HEK293 (cell line): ENCODE measurements around the gene ZYG11B.

Source experiments
- CTCF ChIA-PET: fragments of 350-600 bp; formaldehyde crosslinking; extraction: SDS; loops from one replicate; lab custom pipeline; 2021; ENCODE audit warnings: antibody characterized with exemption; lab: Yijun Ruan, JAX
- POLR2A ChIA-PET: fragments of 300-600 bp; formaldehyde crosslinking; extraction: SDS; loops from one replicate; lab custom pipeline; 2020; ENCODE audit warnings: antibody characterized with exemption, inconsistent platforms; lab: Yijun Ruan, JAX
- H3K27ac ChIP-seq: fragments of 200-500 bp; sonication (Bioruptor generic); 2 replicates; pipeline ENCODE4 v1.5.1; 2014; ENCODE audit warnings: low read depth, low read length, control low read depth, inconsistent platforms; ENCODE audit errors: extremely low read depth
- H3K36me3 ChIP-seq, 2 experiments: fragments of 200-500 bp in 1 of 2; sonication (Bioruptor generic) in 1 of 2; 1 replicate in 1 of 2; 2 replicates in 1 of 2; pipeline ENCODE4 v1.5.1; 2014 to 2017; ENCODE audit warnings: inconsistent platforms in 2 of 2, low read length in 2 of 2; ENCODE audit not compliant: control insufficient read depth in 2 of 2, insufficient read depth in 1 of 2
- H3K4me1 ChIP-seq: fragments of 200-500 bp; sonication (Bioruptor generic); 2 replicates; pipeline ENCODE4 v1.5.1; 2014; ENCODE audit warnings: mild to moderate bottlenecking, low read length, inconsistent platforms; ENCODE audit not compliant: control insufficient read depth, insufficient read depth
- H3K4me3 ChIP-seq: 2 replicates; pipeline ENCODE4 v1.5.1; 2011; ENCODE audit warnings: low read depth, mild to moderate bottlenecking, control low read depth, low read length, moderate library complexity
- H3K9me3 ChIP-seq: fragments of 200-500 bp; sonication (Bioruptor generic); 2 replicates; pipeline ENCODE4 v1.5.1; 2014; ENCODE audit warnings: low read depth, low read length, inconsistent platforms; ENCODE audit not compliant: control insufficient read depth, insufficient read depth
- HOXA7 ChIP-seq: sonication (generic); formaldehyde crosslinking; IDR thresholded peaks from 2 replicates; pipeline ENCODE4 v1.8.1; 2022; ENCODE audit warnings: missing genetic modification reagents, borderline replicate concordance
- HOXD13 ChIP-seq: sonication (generic); formaldehyde crosslinking; IDR thresholded peaks from 2 replicates; pipeline ENCODE4 v1.8.0; 2022; ENCODE audit warnings: missing genetic modification reagents, borderline replicate concordance
- KLF10 ChIP-seq: fragments of 450-650 bp; IDR thresholded peaks from 2 replicates; pipeline ENCODE4 v1.5.1; 2018; ENCODE audit warnings: missing biosample characterization, mild to moderate bottlenecking, missing genetic modification characterization
- KLF8 ChIP-seq: fragments of 450-650 bp; formaldehyde crosslinking; IDR thresholded peaks from 2 replicates; pipeline ENCODE4 v1.5.1; 2016; ENCODE audit warnings: missing biosample characterization, missing genetic modification characterization
- KLF9 ChIP-seq: fragments of 450-650 bp; formaldehyde crosslinking; IDR thresholded peaks from 2 replicates; pipeline ENCODE4 v1.5.1; 2016; ENCODE audit warnings: missing biosample characterization, missing genetic modification characterization, low read depth
- MZF1 ChIP-seq: fragments of 450-650 bp; formaldehyde crosslinking; IDR thresholded peaks from 2 replicates; pipeline ENCODE4 v1.5.1; 2017; ENCODE audit warnings: missing biosample characterization, missing genetic modification characterization, borderline replicate concordance
- ZEB2 ChIP-seq: fragments of 450-650 bp; formaldehyde crosslinking; IDR thresholded peaks from 2 replicates; pipeline ENCODE4 v1.5.1; 2016; ENCODE audit warnings: missing biosample characterization, missing genetic modification characterization
- ZIC2 ChIP-seq: fragments of 450-650 bp; formaldehyde crosslinking; IDR thresholded peaks from 2 replicates; pipeline ENCODE4 v1.5.1; 2016; ENCODE audit warnings: missing biosample characterization, missing genetic modification characterization
- ZNF23 ChIP-seq: fragments of 450-650 bp; formaldehyde crosslinking; IDR thresholded peaks from 2 replicates; pipeline ENCODE4 v1.5.1; 2016; ENCODE audit warnings: missing biosample characterization, missing genetic modification characterization, borderline replicate concordance
- ZNF292 ChIP-seq: fragments of 450-650 bp; formaldehyde crosslinking; IDR thresholded peaks from 2 replicates; pipeline ENCODE4 v1.5.1; 2016; ENCODE audit warnings: low read depth, missing biosample characterization, missing genetic modification characterization, borderline replicate concordance
- ZNF391 ChIP-seq: fragments of 450-650 bp; formaldehyde crosslinking; IDR thresholded peaks from 2 replicates; pipeline ENCODE4 v1.5.1; 2016; ENCODE audit warnings: low read depth, missing biosample characterization, missing genetic modification characterization, borderline replicate concordance
- ZNF416 ChIP-seq: fragments of 450-650 bp; formaldehyde crosslinking; IDR thresholded peaks from 2 replicates; pipeline ENCODE4 v1.5.1; 2016; ENCODE audit warnings: missing biosample characterization, missing genetic modification characterization
- ZNF561 ChIP-seq: fragments of 450-650 bp; IDR thresholded peaks from 2 replicates; pipeline ENCODE4 v1.5.1; 2018; ENCODE audit warnings: missing biosample characterization, missing genetic modification characterization, borderline replicate concordance
- ZNF600 ChIP-seq: fragments of 450-650 bp; formaldehyde crosslinking; IDR thresholded peaks from 2 replicates; pipeline ENCODE4 v1.5.1; 2016; ENCODE audit warnings: missing biosample characterization, missing genetic modification characterization
- ZNF626 ChIP-seq: fragments of 450-650 bp; sonication (Bioruptor Pico); formaldehyde crosslinking; IDR thresholded peaks from 2 replicates; pipeline ENCODE4 v1.5.1; 2018; ENCODE audit warnings: missing biosample characterization, missing genetic modification characterization, inconsistent platforms
- ZNF658 ChIP-seq: fragments of 450-650 bp; formaldehyde crosslinking; IDR thresholded peaks from 2 replicates; pipeline ENCODE4; 2016; ENCODE audit warnings: missing biosample characterization, missing genetic modification characterization
- ZNF76 ChIP-seq: fragments of 450-650 bp; formaldehyde crosslinking; IDR thresholded peaks from 2 replicates; pipeline ENCODE4; 2016; ENCODE audit warnings: low read depth, missing biosample characterization, missing genetic modification characterization, borderline replicate concordance
- ZNF792 ChIP-seq: fragments of 450-650 bp; formaldehyde crosslinking; IDR thresholded peaks from 2 replicates; pipeline ENCODE4 v1.5.1; 2016; ENCODE audit warnings: missing biosample characterization, missing genetic modification characterization
- ZNF830 ChIP-seq: fragments of 450-650 bp; IDR thresholded peaks from 2 replicates; pipeline ENCODE4 v1.5.0; 2018; ENCODE audit warnings: missing biosample characterization, missing genetic modification characterization, low read depth, mild to moderate bottlenecking, moderate library complexity
- ZSCAN30 ChIP-seq: fragments of 450-650 bp; IDR thresholded peaks from 2 replicates; pipeline ENCODE4 v1.5.1; 2018; ENCODE audit warnings: missing biosample characterization, mild to moderate bottlenecking, missing genetic modification characterization, moderate library complexity
- TF ChIP-seq, protein P1 (sequence below): fragments of 450-650 bp; formaldehyde crosslinking; IDR thresholded peaks from 2 replicates; pipeline ENCODE4 v1.5.1; 2016; ENCODE audit warnings: missing biosample characterization, missing genetic modification characterization
- TF ChIP-seq, protein P2 (sequence below): fragments of 450-650 bp; formaldehyde crosslinking; IDR thresholded peaks from 2 replicates; pipeline ENCODE4 v1.5.1; 2017; ENCODE audit warnings: missing biosample characterization, missing genetic modification characterization
- TF ChIP-seq, protein P3 (sequence below): fragments of 450-650 bp; formaldehyde crosslinking; IDR thresholded peaks from 2 replicates; pipeline ENCODE4 v1.5.1; 2016; ENCODE audit warnings: missing biosample characterization, missing genetic modification characterization
- TF ChIP-seq, protein P4 (sequence below): fragments of 450-650 bp; formaldehyde crosslinking; IDR thresholded peaks from 2 replicates; pipeline ENCODE4 v1.5.1; 2016; ENCODE audit warnings: missing biosample characterization, missing genetic modification characterization, low read depth
- TF ChIP-seq, protein P5 (sequence below): fragments of 450-650 bp; formaldehyde crosslinking; IDR thresholded peaks from 2 replicates; pipeline ENCODE4 v1.5.1; 2016; ENCODE audit warnings: missing biosample characterization, missing genetic modification characterization, low read depth

ZYG11B gene

DNA sequence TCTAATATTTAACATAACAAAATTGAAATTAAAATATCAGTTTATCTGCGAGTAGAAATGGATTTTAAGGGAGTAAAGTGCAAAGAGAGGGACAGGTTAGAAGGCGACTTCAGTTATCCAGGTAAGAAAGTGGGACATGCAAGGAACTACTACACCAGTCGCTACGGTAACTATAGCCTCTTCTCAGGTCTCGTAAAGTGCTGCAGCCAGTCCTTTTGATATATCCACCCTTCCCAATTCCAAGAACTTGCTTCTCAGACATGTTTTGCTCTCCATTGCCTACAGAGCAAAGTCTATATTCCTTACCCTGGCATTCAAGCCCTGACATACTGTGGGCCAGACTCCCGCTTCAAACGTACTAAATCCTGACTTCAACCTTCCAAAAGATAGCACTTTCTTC is 30.6 kb upstream of the ZYG11B start (continued):
- TF ChIP-seq ZNF292 (tag by site-specific recombination) (no peak), ZNF626 (no peak)

DNA sequence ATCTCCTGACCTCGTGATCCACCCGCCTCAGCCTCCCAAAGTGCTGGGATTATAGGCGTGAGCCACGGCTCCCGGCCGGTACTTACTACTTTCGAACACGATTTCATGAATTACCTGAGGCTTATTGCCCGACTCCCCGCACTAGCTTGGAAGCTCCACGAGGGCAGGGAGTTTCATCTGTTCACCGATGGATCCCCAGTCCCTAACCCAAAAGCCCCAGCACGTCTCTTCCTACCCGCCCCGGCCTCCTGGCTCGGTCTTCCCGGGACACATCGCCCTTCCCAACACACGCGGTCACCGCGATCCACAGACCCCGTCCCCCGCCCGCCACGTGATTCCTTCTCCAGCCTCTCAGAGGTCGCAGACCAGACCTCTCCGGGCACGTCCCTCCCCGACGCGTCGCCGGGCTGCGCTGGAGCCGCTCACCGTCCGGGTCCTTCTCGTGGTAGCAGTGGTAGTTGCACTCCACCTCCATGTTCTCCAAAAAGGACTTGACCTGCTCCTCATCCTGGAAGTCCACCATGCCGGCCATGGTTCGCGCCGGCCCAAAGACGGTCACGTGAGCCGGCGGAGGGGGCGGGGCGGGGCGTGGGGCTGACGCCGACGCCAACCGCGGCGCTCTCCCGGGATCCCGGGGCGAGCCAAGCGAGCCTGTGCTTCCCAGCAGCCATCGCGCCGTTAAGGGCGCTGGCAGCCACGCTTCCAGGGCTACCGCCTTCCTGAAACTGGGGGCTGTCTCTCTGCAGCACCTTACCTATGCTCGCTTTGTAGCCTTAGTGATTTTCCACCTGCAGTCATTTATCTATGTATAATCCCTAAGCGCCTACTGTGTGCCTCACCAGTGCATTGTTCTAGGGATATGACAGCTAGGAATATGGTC is 28.2 kb upstream of the ZYG11B start, which contains the start of gene COA7:
TSS of gene COA7 (minus strand) at position 553 of the 880 bp plus-strand sequence. CDS start at position 532, 21 bp downstream.
- peak within 1 kb of the TSS; percentile 59; the same call in 1 of the 2 replicates for H3K27ac ChIP-seq
- CTCF ChIA-PET: interaction anchor here (0.6 to 1.2 kb wide), 5 partner anchors 10 to 303 kb away, joined by 3 to 5 read pairs (median 3); partner anchors contain the start of gene ZYG11A
- TF ChIP-seq HOXD13 (no peak), ZNF561 (peak; percentile 47; the same call in 1 of the 2 replicates), ZEB2 (peak; percentile 80), ZNF76 (tag by site-specific recombination) (peak; percentile 85; the same call in 1 of the 2 replicates), ZNF391 (tag by site-specific recombination) (peak; percentile 62; the same call in 1 of the 2 replicates), ZNF658 (no peak), ZNF600 (tag by site-specific recombination) (peak; percentile 77), KLF10 (peak; percentile 82), KLF8 (tag by site-specific recombination) (peak; percentile 88; the same call in 1 of the 2 replicates), ZIC2 (peak; percentile 52), ZSCAN30 (tag by site-specific recombination) (0 out of 2 replicates have a peak, but pooled peaks have one; percentile 53), ZNF23 (tag by site-specific recombination) (no peak), ZNF830 (tag by site-specific recombination) (no peak), ZNF416 (no peak), KLF9 (peak; percentile 95), HOXA7 (CRISPR knock-in tag) (no peak), MZF1 (tag by site-specific recombination) (peak; percentile 44; the same call in 1 of the 2 replicates), ZNF792 (tag by site-specific recombination) (no peak)
- TF ChIP-seq, protein P1, sequence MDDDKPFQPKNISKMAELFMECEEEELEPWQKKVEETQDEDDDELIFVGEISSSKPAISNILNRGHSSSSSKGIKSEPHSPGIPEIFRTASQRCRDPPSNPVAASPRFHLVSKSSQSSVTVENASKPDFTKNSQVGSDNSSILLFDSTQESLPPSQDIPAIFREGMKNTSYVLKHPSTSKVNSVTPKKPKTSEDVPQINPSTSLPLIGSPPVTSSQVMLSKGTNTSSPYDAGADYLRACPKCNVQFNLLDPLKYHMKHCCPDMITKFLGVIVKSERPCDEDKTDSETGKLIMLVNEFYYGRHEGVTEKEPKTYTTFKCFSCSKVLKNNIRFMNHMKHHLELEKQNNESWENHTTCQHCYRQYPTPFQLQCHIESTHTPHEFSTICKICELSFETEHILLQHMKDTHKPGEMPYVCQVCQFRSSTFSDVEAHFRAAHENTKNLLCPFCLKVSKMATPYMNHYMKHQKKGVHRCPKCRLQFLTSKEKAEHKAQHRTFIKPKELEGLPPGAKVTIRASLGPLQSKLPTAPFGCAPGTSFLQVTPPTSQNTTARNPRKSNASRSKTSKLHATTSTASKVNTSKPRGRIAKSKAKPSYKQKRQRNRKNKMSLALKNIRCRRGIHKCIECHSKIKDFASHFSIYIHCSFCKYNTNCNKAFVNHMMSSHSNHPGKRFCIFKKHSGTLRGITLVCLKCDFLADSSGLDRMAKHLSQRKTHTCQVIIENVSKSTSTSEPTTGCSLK: no peak
- TF ChIP-seq, protein P2, sequence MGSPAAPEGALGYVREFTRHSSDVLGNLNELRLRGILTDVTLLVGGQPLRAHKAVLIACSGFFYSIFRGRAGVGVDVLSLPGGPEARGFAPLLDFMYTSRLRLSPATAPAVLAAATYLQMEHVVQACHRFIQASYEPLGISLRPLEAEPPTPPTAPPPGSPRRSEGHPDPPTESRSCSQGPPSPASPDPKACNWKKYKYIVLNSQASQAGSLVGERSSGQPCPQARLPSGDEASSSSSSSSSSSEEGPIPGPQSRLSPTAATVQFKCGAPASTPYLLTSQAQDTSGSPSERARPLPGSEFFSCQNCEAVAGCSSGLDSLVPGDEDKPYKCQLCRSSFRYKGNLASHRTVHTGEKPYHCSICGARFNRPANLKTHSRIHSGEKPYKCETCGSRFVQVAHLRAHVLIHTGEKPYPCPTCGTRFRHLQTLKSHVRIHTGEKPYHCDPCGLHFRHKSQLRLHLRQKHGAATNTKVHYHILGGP (tag by site-specific recombination): no peak
- TF ChIP-seq, protein P3, sequence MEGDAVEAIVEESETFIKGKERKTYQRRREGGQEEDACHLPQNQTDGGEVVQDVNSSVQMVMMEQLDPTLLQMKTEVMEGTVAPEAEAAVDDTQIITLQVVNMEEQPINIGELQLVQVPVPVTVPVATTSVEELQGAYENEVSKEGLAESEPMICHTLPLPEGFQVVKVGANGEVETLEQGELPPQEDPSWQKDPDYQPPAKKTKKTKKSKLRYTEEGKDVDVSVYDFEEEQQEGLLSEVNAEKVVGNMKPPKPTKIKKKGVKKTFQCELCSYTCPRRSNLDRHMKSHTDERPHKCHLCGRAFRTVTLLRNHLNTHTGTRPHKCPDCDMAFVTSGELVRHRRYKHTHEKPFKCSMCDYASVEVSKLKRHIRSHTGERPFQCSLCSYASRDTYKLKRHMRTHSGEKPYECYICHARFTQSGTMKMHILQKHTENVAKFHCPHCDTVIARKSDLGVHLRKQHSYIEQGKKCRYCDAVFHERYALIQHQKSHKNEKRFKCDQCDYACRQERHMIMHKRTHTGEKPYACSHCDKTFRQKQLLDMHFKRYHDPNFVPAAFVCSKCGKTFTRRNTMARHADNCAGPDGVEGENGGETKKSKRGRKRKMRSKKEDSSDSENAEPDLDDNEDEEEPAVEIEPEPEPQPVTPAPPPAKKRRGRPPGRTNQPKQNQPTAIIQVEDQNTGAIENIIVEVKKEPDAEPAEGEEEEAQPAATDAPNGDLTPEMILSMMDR: no peak
- TF ChIP-seq, protein P4, sequence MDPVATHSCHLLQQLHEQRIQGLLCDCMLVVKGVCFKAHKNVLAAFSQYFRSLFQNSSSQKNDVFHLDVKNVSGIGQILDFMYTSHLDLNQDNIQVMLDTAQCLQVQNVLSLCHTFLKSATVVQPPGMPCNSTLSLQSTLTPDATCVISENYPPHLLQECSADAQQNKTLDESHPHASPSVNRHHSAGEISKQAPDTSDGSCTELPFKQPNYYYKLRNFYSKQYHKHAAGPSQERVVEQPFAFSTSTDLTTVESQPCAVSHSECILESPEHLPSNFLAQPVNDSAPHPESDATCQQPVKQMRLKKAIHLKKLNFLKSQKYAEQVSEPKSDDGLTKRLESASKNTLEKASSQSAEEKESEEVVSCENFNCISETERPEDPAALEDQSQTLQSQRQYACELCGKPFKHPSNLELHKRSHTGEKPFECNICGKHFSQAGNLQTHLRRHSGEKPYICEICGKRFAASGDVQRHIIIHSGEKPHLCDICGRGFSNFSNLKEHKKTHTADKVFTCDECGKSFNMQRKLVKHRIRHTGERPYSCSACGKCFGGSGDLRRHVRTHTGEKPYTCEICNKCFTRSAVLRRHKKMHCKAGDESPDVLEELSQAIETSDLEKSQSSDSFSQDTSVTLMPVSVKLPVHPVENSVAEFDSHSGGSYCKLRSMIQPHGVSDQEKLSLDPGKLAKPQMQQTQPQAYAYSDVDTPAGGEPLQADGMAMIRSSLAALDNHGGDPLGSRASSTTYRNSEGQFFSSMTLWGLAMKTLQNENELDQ (tag by site-specific recombination): no peak
- TF ChIP-seq, protein P5, sequence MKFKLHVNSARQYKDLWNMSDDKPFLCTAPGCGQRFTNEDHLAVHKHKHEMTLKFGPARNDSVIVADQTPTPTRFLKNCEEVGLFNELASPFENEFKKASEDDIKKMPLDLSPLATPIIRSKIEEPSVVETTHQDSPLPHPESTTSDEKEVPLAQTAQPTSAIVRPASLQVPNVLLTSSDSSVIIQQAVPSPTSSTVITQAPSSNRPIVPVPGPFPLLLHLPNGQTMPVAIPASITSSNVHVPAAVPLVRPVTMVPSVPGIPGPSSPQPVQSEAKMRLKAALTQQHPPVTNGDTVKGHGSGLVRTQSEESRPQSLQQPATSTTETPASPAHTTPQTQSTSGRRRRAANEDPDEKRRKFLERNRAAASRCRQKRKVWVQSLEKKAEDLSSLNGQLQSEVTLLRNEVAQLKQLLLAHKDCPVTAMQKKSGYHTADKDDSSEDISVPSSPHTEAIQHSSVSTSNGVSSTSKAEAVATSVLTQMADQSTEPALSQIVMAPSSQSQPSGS: no peak

More for the DNA sequence above, 28.2 kb upstream of the ZYG11B start, which contains the start of gene COA7:
- H3K4me1 ChIP-seq: no peaks in the 10 kb centered on the region
- no peaks in the 10 kb centered on the region for H3K9me3 ChIP-seq
- POLR2A ChIA-PET: interaction anchor here (0.5 to 1.5 kb wide), 3 partner anchors 16 to 714 kb away, joined by 3 to 4 read pairs (median 3); partner anchors contain the start of gene ZYG11B
- peak within 1 kb of the TSS; percentile 79 for H3K4me3 ChIP-seq
- H3K36me3 ChIP-seq: peaks cover 0 to 11% of the 10 kb centered on the region in 2 experiments; a peak in 2 of 3 replicates
